Esophagus squamous epithelium (tissue), 4 donors: ENCODE results near the gene TCF3.

ENCODE experiments used
- POLR2A ChIP-seq, 4 donors: fragments of 450-650 bp; IDR thresholded peaks; one replicate each; pipeline ENCODE4 v1.6.1; 2017; ENCODE audit warnings: antibody characterized with exemption in 4 of 4, mild to moderate bottlenecking in 4 of 4, moderate library complexity in 3 of 4
- TF ChIP-seq, protein P1 (sequence below), 6 experiments: fragments of 450-650 bp in 4 of 6; fragments of 200-600 bp in 2 of 6; sonication (generic) in 2 of 6; IDR thresholded peaks; one replicate each; pipeline ENCODE4 v1.5.1; 2016 to 2019; ENCODE audit warnings: antibody characterized with exemption in 6 of 6, mild to moderate bottlenecking in 4 of 6, moderate library complexity in 4 of 6

DNA sequence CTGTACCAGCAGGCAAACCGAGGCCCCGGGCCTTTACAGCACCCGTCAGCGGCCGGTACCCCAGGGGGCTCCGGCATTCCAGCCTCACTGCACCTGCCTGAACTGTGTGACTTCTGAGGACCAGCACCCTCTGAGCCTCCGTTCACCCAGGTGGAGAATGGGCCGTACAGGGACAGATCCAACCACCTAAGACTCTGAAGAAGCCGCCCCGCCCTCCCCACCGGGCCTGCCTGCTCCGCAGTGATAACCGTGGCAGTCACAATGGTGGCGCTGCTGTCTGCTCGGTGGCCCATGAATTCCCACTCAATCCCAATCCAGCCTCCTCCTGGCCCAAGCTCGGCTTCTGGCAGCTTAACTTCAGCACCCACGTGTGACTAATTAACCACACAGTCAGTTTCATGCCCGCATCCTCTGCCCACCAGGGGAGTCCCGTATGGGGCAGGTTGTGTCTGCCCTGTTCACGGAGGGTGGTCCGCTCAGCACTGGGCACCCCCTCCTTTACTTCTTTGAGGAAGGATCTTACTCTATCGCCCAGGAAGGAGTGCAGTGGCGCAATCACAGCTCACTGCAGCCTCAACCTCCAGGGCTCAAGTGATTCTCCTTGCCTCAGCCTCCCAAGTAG is 3.4 kb downstream of the TCF3 start:
- TF ChIP-seq POLR2A (IDR thresholded peaks at IDR 0.05), result no peak
- TF ChIP-seq, protein P1, sequence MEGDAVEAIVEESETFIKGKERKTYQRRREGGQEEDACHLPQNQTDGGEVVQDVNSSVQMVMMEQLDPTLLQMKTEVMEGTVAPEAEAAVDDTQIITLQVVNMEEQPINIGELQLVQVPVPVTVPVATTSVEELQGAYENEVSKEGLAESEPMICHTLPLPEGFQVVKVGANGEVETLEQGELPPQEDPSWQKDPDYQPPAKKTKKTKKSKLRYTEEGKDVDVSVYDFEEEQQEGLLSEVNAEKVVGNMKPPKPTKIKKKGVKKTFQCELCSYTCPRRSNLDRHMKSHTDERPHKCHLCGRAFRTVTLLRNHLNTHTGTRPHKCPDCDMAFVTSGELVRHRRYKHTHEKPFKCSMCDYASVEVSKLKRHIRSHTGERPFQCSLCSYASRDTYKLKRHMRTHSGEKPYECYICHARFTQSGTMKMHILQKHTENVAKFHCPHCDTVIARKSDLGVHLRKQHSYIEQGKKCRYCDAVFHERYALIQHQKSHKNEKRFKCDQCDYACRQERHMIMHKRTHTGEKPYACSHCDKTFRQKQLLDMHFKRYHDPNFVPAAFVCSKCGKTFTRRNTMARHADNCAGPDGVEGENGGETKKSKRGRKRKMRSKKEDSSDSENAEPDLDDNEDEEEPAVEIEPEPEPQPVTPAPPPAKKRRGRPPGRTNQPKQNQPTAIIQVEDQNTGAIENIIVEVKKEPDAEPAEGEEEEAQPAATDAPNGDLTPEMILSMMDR (IDR thresholded peaks at IDR 0.05), result no peak
